KOPT-K1 (cell line): Measurements from ENCODE around the gene TJP2.

Experiments used
- H3K27ac ChIP-seq: fragments of 200-600 bp; sonication (generic); 2 replicates; pipeline ENCODE4 v1.5.1; 2016; ENCODE audit warnings: antibody characterized with exemption, mild to moderate bottlenecking, low read depth, low read length; ENCODE audit not compliant: poor library complexity, severe bottlenecking
- H3K36me3 ChIP-seq: fragments of 200-600 bp; sonication (generic); 2 replicates; pipeline ENCODE4 v1.5.1; 2017; ENCODE audit warnings: antibody characterized with exemption, mild to moderate bottlenecking, low read length, moderate library complexity; ENCODE audit not compliant: insufficient read depth
- H3K9me3 ChIP-seq: fragments of 200-600 bp; sonication (generic); 2 replicates; pipeline ENCODE4 v1.5.1; 2017; ENCODE audit warnings: antibody characterized with exemption, low read length, mild to moderate bottlenecking; ENCODE audit not compliant: insufficient read depth, poor library complexity, severe bottlenecking

Gene TJP2

GRCh38 chr9:69173891-69174615, at the start of gene TJP2:
TSS of gene TJP2 (plus strand) at chr9:69174277. CDS start at chr9:69174373, 96 bp downstream.
- Histone ChIP-seq H3K9me3 (no peaks in the 10 kb centered on the region), H3K27ac (peak within 1 kb of the TSS; percentile 53)

GRCh38 chr9:69130456-69131441, 43.3 kb upstream of the TJP2 start:
- Histone ChIP-seq H3K9me3 (no peaks in the 10 kb centered on the region), H3K27ac (no peak overlapping the region), H3K36me3 (no peaks in the 10 kb centered on the region)

More at GRCh38 chr9:69173891-69174615, at the start of gene TJP2:
- H3K36me3 ChIP-seq = no peaks in the 10 kb centered on the region

- no peaks in the 10 kb centered on the region for H3K36me3 ChIP-seq
- no peak overlapping the region for H3K27ac ChIP-seq
- H3K9me3 ChIP-seq = no peaks in the 10 kb centered on the region
Observed at GRCh38 chr9:69131682-69132081, 42.4 kb upstream of the TJP2 start.

GRCh38 chr9:69132361-69132760, 41.7 kb upstream of the TJP2 start:
- Histone ChIP-seq H3K36me3 (no peaks in the 10 kb centered on the region), H3K27ac (no peak overlapping the region), H3K9me3 (no peaks in the 10 kb centered on the region)

- Histone ChIP-seq H3K36me3 (no peaks in the 10 kb centered on the region), H3K27ac (no peak overlapping the region)
Observed at GRCh38 chr9:69134412-69134811, 39.7 kb upstream of the TJP2 start.

GRCh38 chr9:69136185-69136584, 37.9 kb upstream of the TJP2 start:
- no peaks in the 10 kb centered on the region for H3K9me3 ChIP-seq
- H3K36me3 ChIP-seq = no peaks in the 10 kb centered on the region
- H3K27ac ChIP-seq = no peak overlapping the region

More at GRCh38 chr9:69134412-69134811, 39.7 kb upstream of the TJP2 start:
- no peaks in the 10 kb centered on the region for H3K9me3 ChIP-seq

- Histone ChIP-seq H3K36me3 (no peaks in the 10 kb centered on the region), H3K27ac (no peak overlapping the region), H3K9me3 (no peaks in the 10 kb centered on the region)
Observed at GRCh38 chr9:69136779-69137178, 37.3 kb upstream of the TJP2 start.

- Histone ChIP-seq H3K27ac (no peak overlapping the region), H3K36me3 (no peaks in the 10 kb centered on the region), H3K9me3 (no peaks in the 10 kb centered on the region)
Observed at GRCh38 chr9:69137311-69137710, 36.8 kb upstream of the TJP2 start.

- H3K9me3 ChIP-seq = no peaks in the 10 kb centered on the region
- H3K27ac ChIP-seq = no peak overlapping the region
- no peaks in the 10 kb centered on the region for H3K36me3 ChIP-seq
Observed at GRCh38 chr9:69139596-69139995, 34.5 kb upstream of the TJP2 start.

GRCh38 chr9:69140123-69140735, 33.8 kb upstream of the TJP2 start:
- Histone ChIP-seq H3K9me3 (no peaks in the 10 kb centered on the region), H3K36me3 (no peaks in the 10 kb centered on the region), H3K27ac (no peak overlapping the region)

GRCh38 chr9:69141851-69142250, 32.2 kb upstream of the TJP2 start:
- no peak overlapping the region for H3K27ac ChIP-seq
- no peaks in the 10 kb centered on the region for H3K36me3 ChIP-seq
- no peaks in the 10 kb centered on the region for H3K9me3 ChIP-seq

- no peaks in the 10 kb centered on the region for H3K36me3 ChIP-seq
- no peaks in the 10 kb centered on the region for H3K9me3 ChIP-seq
- H3K27ac ChIP-seq = no peak overlapping the region
Observed at GRCh38 chr9:69143291-69143690, 30.8 kb upstream of the TJP2 start.

GRCh38 chr9:69145144-69145715, 28.8 kb upstream of the TJP2 start:
- Histone ChIP-seq H3K9me3 (no peaks in the 10 kb centered on the region), H3K27ac (no peak overlapping the region)

GRCh38 chr9:69147041-69147834, 26.8 kb upstream of the TJP2 start:
- Histone ChIP-seq H3K27ac (no peak overlapping the region), H3K36me3 (no peaks in the 10 kb centered on the region), H3K9me3 (no peaks in the 10 kb centered on the region)

More at GRCh38 chr9:69145144-69145715, 28.8 kb upstream of the TJP2 start:
- no peaks in the 10 kb centered on the region for H3K36me3 ChIP-seq
